Erythroblast (primary cell): Measurements from ENCODE around the gene RAB1A.

Experiments used
- DNase-seq, 2 experiments: peaks; one replicate each; lab custom pipeline; 2025; lab: John Stamatoyannopoulos, UW
- GATA1 ChIP-seq: IDR thresholded peaks from 2 replicates; pipeline ENCODE4 v1.6.1; 2011; ENCODE audit warnings: low read depth, mild to moderate bottlenecking, control low read depth, low read length, moderate library complexity
- POLR2A ChIP-seq: IDR thresholded peaks from 2 replicates; pipeline ENCODE4 v1.6.1; 2011; ENCODE audit warnings: mild to moderate bottlenecking, low read length

Gene RAB1A

DNA sequence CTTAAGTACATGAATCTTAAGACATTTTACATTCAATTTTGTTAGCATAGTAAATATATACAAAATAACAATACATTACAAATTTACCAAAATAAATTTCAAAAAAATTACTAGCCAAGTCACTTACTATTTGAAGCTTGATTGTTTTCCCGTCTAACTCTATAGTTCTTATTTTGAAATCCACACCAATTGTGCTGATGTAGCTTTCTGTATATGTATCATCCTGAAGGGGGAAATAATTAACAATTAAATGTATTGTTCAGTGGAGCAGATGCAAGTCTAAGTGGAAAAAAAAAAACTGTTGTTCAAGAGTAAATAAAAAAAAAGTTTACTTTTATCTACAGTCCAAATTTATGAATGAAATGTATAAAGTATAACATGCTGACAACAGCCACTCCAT is 32.1 kb downstream of the RAB1A start:
- no peak for DNase-seq
- TF ChIP-seq POLR2A = no peak
- no peak for TF ChIP-seq GATA1

DNA sequence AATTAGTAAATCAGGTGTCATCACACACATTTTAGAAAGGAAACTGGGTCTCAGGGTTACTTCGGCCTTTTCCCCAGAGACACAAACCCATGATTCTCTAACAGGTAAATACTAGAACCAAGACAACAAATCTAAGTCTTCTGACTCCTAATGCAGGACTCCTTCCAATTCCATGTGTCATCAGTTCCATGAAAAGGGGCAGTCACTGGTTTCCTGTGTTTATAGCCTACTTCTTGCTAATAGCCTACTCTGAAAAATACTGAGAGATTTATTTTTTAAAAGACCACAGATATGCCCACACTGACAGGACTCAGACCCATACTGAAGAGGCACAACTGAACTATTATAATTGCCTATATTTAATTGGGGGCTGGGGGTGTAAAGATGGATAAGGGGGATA is 33.0 kb downstream of the RAB1A start:
- no peak for DNase-seq
- TF ChIP-seq POLR2A (no peak), GATA1 (no peak)

DNA sequence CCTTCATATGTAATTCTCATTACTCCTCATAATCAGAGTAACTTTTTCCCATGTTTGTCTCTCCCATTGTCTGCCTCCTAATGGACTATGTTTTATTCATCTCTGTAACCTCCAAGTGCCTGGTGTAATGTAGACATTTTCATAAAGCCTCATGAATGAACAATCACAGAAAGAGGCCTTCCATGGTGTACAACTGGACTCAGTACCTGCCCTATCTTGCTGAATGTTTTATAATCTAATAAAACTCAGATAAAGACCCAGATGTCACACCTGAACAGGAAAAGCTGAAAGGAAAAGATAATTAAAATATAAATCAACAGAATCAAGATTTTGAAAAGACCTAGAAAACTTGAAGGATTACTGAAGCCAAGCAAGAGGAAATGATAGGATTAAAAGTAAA is 36.7 kb downstream of the RAB1A start:
- TF ChIP-seq POLR2A (no peak), GATA1 (no peak)
- DNase-seq = no peak

DNA sequence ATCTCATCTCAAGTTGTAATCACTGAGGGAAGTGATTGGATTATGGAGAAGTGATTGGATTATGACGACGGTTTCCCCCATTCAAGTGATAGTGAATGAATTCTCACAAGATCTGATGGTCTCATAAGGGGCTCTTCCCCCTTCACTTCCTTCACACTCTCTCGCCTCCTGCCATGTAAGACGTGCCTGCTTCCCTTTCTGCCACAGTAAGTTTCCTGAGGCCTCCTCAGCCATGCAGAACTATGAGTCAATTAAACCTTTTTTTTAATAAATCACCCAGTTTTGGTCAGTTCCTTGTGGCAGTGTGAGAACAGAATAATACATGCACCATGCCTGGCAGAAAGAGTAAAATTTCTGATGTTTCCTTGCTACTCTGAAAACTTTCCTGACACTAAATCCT is 37.1 kb downstream of the RAB1A start:
- no peak for DNase-seq
- TF ChIP-seq POLR2A = no peak
- no peak for TF ChIP-seq GATA1

DNA sequence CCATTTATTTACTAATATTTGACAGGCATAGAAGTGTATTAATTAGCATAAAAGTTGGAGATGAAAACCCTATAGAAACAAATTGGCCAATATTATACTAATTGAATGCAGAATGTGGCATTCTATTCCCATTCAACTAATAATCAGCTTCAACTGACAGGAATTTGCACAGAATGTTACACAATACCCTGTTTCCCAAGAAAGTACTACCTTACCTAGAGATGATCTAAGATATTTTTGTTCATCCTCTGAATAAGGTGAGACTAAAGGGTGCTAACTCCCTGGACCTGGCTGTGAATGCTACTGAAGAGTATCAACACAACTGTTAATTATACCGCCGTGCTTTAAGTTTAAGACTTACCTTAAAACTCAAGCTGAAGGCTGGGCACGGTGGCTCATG is 44.8 kb downstream of the RAB1A start:
- no peak for DNase-seq
- TF ChIP-seq POLR2A = no peak
- no peak for TF ChIP-seq GATA1

DNA sequence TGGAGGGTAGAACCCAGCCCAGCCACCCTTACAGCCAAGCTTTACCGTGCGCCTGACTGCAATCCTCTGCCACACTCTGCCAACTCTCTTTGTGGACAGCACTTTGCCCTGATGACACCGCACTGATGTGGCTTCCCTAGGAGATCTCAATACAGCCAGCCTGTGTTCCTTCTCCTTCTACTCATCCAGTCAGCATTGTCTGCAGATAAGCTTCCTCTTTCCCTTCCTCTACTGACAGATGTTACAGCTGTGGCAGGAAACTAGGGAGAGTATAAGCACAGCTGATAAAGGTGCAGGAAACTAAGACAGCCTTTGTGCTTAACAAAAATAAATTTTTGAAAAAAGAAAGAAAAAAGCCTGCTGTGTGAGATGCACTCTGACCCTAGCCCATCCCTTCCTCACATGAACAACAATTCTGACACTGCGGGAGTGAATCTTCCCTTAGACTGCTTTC is 48.6 kb downstream of the RAB1A start:
- TF ChIP-seq GATA1 = no peak
- no peak for TF ChIP-seq POLR2A
- no peak for DNase-seq

DNA sequence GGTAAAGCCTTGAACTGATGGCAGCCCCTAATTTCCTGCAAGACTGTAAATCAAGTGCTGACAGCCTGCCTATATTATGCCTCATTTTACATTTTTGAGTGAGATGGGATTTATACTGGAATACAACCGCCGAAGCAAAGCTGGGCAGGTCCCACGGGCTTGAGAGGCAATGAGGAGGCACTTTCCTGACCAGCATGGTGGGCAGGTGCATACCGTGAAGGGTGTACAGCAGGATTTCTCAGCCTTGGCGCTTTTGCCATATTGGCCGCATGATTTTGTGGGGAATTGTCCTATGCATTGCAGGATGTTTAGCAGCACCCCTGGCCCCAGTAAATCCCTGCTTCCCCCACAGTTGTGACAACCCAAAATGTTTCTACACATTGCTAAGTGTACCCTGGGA is 50.9 kb downstream of the RAB1A start:
- DNase-seq = no peak
- no peak for TF ChIP-seq GATA1
- no peak for TF ChIP-seq POLR2A

DNA sequence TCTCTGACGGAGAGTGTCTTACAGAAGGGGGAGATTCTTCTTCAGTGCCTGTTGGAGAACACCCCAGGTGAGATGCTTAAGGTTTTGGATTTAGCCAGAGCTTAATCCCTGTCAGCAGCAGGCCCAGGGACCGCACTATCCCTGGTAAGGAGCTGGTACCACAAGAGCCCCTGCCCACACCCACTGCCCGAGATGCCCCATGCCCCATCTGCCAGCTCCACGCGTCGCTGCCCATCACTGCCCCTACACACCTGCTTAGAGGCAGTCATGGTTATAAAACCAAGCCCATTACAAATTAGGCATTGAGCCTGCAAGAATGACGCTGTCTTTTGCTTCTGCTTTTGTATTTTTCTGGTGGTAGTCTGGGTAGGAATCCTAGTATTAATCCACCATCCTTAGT is 52.0 kb downstream of the RAB1A start:
- no peak for DNase-seq
- no peak for TF ChIP-seq POLR2A
- TF ChIP-seq GATA1 = no peak

DNA sequence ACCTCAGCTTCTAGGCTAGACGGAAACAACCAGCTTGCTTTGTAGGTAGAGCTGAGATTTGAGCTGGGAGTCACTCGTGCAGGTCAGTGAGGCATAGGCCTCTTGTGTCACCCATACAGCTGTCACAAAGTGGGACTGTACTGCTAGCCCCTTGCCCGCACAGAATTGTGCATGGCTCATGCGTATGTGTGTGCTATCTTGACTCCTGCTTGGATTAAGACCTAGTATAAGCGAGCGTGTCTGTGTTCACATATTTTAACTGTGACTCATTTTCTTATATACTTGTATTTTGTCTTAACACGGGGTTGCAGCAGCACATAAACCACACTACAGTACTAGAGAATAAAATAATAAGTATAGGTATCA is 53.6 kb downstream of the RAB1A start:
- TF ChIP-seq GATA1 (no peak), POLR2A (no peak)
- no peak for DNase-seq

DNA sequence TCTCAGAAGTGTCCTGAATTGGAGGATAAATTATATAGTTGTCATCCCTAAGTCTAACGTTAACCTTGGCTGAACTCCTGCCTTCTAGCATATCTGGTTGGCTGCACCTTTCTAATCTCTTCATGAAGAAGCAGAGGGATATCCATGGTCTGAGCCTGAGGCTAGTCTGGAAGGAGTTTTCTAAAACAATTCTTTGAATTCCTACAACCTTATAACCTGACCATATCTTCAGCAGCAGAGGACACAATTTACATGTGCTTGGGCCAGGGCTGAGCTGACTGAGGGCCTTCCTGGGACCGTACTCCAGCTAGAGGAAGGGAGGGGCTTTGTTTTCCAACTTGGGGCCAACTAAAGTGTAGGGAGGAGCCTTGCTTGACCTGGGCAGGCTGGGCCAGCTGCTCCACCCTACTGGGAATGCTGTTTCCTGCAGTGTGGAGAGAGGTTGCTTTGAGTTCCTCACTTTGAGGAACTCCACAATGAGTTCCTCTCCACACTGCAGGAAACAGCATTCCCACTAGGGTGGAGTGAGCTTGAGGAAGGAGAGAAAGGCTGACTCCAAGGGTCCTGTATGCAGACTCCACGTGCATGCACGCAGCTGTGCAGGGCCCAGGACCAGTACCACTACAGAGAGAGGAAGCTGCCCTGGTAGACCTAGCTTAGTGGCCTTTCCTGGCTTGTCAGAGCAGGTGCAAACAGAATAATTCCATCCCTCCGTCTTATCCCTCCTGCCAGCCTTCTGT is 54.1 kb downstream of the RAB1A start:
- TF ChIP-seq POLR2A (no peak), GATA1 (no peak)
- peak in 1 of 2 experiments; percentile 50 for DNase-seq

DNA sequence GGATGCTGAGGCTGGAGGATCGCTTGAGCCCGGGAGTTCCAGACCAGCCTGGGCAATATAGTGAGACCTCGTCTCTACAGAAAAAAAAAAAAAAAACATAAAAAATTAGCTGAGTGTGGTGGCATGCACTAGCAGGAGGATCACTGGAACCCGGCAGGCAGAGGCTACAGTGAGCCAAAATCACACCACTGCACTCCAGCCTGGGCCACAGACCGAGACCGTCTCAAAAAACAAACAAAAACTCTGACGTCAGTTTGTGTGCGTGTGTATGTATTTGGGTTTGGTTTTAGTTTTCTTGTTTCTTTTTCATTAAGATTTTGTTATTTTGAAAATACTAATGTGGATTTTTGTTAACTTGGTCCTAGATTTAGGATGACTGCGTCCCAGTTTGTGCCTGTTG is 54.7 kb downstream of the RAB1A start:
- TF ChIP-seq GATA1 = no peak
- no peak for TF ChIP-seq POLR2A
- no peak for DNase-seq

DNA sequence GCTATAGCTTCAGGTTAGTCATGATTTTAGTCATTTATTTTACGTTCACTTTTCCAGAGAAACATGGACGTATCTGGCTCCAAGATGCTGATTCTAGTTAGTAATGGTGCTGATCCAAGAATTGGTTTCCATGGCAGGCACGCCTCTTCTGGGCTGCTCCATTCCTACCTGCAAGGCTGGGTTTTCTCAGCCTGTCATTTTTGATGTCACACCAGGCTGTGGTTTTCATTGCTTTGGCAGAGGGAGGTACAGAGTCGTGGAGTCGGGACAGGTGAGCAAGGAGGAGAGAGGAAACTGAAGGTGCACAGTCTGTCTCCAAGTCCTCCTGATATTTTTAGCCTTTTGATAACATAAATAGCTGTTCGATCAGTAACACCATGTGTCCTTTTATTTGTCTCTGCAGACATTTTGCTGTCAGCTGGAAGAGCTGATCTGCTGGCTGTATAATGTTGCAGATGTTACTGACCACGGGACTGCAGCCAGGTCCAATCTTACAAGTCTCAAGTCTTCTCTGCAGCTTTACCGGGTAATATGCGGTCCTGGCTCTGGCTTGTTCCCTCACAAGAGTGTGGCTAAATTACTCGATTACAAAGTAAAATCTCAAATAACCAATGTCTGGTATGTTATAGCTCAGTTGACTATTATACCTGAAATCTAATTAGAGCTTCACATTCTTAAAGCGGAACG is 55.9 kb downstream of the RAB1A start:
- no peak for TF ChIP-seq POLR2A
- TF ChIP-seq GATA1 = no peak
- DNase-seq = no peak

DNA sequence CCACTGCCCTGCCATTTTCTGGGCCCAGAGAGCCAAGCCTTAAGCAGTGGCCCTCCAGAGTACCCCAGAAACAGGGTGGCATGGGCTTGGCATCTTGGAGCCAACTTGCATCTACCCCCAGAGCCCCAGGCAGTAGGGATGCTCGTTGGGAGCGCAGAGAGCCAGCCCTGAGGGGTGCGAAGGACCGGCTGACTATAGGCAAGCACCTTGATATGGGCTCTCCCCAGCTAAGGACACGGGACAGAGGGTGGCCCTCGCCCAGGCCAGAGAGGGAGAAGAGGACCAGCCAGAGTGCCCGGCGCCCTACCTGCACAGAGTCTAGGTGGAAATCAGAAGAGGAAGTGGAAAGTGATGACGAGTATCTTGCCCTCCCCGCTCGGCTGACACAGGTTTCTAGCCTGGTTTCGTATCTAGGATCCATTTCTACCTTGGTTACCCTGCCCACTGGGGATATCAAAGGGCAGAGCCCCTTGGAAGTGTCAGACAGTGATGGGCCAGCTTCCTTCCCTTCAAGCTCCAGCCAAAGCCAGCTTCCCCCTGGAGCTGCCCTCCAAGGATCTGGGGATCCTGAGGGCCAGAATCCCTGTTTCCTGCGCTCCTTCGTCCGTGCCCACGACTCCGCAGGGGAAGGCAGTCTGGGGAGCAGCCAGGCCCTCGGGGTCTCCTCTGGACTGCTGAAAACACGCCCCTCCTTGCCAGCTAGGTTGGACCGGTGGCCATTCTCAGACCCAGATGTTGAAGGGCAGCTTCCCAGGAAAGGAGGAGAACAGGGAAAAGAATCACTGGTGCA is 57.5 kb downstream of the RAB1A start:
- DNase-seq = no peak
- TF ChIP-seq GATA1 (no peak), POLR2A (no peak)
